ENCODE results near the gene MCF2L.

MCF2L gene

GRCh38 chr13:112977091-112977490 lies 8.1 kb downstream of the MCF2L start:
- Histone ChIP-seq H3K4me1 (ENCODE audit: control insufficient read depth, insufficient read depth, low read length) (no peaks in the 10 kb centered on the region), H3K4me3 (ENCODE audit: low read length) (no peak overlapping the region), H3K9me3 (ENCODE audit: control insufficient read depth, low read length) (no peaks in the 10 kb centered on the region), H3K27me3 (replicated peaks; ENCODE audit: control insufficient read depth, insufficient read depth, low read length) (peaks cover 58% of the 10 kb centered on the region), H3K9ac (ENCODE audit: low read length) (no peak overlapping the region), H3K36me3 (ENCODE audit: control insufficient read depth, insufficient read depth, low read length, severe bottlenecking) (no peaks in the 10 kb centered on the region)
- DNase-seq (ENCODE audit: low read depth) = no peak

- H3K9ac ChIP-seq (ENCODE audit: low read length) = no peak overlapping the region
- H3K4me1 ChIP-seq (ENCODE audit: control insufficient read depth, insufficient read depth, low read length) = no peaks in the 10 kb centered on the region
- DNase-seq (ENCODE audit: low read depth) = no peak
- no peaks in the 10 kb centered on the region for H3K36me3 ChIP-seq (ENCODE audit: control insufficient read depth, insufficient read depth, low read length, severe bottlenecking)
- H3K9me3 ChIP-seq (ENCODE audit: control insufficient read depth, low read length) = no peaks in the 10 kb centered on the region
- H3K4me3 ChIP-seq (ENCODE audit: low read length) = no peak overlapping the region
- peaks cover 58% of the 10 kb centered on the region for H3K27me3 ChIP-seq (replicated peaks; ENCODE audit: control insufficient read depth, insufficient read depth, low read length)
Observed at GRCh38 chr13:112977525-112977924, 8.5 kb downstream of the MCF2L start.

GRCh38 chr13:112978561-112979405 lies 9.8 kb downstream of the MCF2L start:
- H3K4me1 ChIP-seq (ENCODE audit: control insufficient read depth, insufficient read depth, low read length) = no peaks in the 10 kb centered on the region
- peaks cover 61% of the 10 kb centered on the region for H3K27me3 ChIP-seq (replicated peaks; ENCODE audit: control insufficient read depth, insufficient read depth, low read length)
- H3K9ac ChIP-seq (ENCODE audit: low read length) = no peak overlapping the region
- H3K9me3 ChIP-seq (ENCODE audit: control insufficient read depth, low read length) = no peaks in the 10 kb centered on the region
- no peak overlapping the region for H3K4me3 ChIP-seq (ENCODE audit: low read length)
- H3K36me3 ChIP-seq (ENCODE audit: control insufficient read depth, insufficient read depth, low read length, severe bottlenecking) = no peaks in the 10 kb centered on the region
- no peak for DNase-seq (ENCODE audit: low read depth)

- Histone ChIP-seq H3K4me3 (ENCODE audit: low read length) (no peak overlapping the region), H3K36me3 (ENCODE audit: control insufficient read depth, insufficient read depth, low read length, severe bottlenecking) (no peaks in the 10 kb centered on the region), H3K9me3 (ENCODE audit: control insufficient read depth, low read length) (no peaks in the 10 kb centered on the region), H3K4me1 (ENCODE audit: control insufficient read depth, insufficient read depth, low read length) (no peaks in the 10 kb centered on the region), H3K27me3 (replicated peaks; ENCODE audit: control insufficient read depth, insufficient read depth, low read length) (peaks cover 58% of the 10 kb centered on the region), H3K9ac (ENCODE audit: low read length) (no peak overlapping the region)
- DNase-seq (ENCODE audit: low read depth) = no peak
Observed at GRCh38 chr13:112979406-112979902, 10.4 kb downstream of the MCF2L start.

GRCh38 chr13:112980434-112980833 lies 11.4 kb downstream of the MCF2L start:
- no peak overlapping the region for H3K9ac ChIP-seq (ENCODE audit: low read length)
- no peak for DNase-seq (ENCODE audit: low read depth)
- H3K4me3 ChIP-seq (ENCODE audit: low read length) = no peak overlapping the region
- peaks cover 58% of the 10 kb centered on the region for H3K27me3 ChIP-seq (replicated peaks; ENCODE audit: control insufficient read depth, insufficient read depth, low read length)
- H3K9me3 ChIP-seq (ENCODE audit: control insufficient read depth, low read length) = no peaks in the 10 kb centered on the region
- H3K4me1 ChIP-seq (ENCODE audit: control insufficient read depth, insufficient read depth, low read length) = no peaks in the 10 kb centered on the region
- no peaks in the 10 kb centered on the region for H3K36me3 ChIP-seq (ENCODE audit: control insufficient read depth, insufficient read depth, low read length, severe bottlenecking)

GRCh38 chr13:112981451-112981850 lies 12.4 kb downstream of the MCF2L start:
- Histone ChIP-seq H3K27me3 (replicated peaks; ENCODE audit: control insufficient read depth, insufficient read depth, low read length) (peaks cover 58% of the 10 kb centered on the region), H3K4me3 (ENCODE audit: low read length) (no peak overlapping the region), H3K36me3 (ENCODE audit: control insufficient read depth, insufficient read depth, low read length, severe bottlenecking) (no peaks in the 10 kb centered on the region), H3K4me1 (ENCODE audit: control insufficient read depth, insufficient read depth, low read length) (no peaks in the 10 kb centered on the region), H3K9ac (ENCODE audit: low read length) (no peak overlapping the region), H3K9me3 (ENCODE audit: control insufficient read depth, low read length) (no peaks in the 10 kb centered on the region)
- DNase-seq (ENCODE audit: low read depth) = no peak

GRCh38 chr13:112982281-112983041 lies 13.4 kb downstream of the MCF2L start:
- Histone ChIP-seq H3K9ac (ENCODE audit: low read length) (no peak overlapping the region), H3K27me3 (replicated peaks; ENCODE audit: control insufficient read depth, insufficient read depth, low read length) (peaks cover 59% of the 10 kb centered on the region), H3K4me3 (ENCODE audit: low read length) (no peak overlapping the region), H3K4me1 (ENCODE audit: control insufficient read depth, insufficient read depth, low read length) (no peaks in the 10 kb centered on the region), H3K36me3 (ENCODE audit: control insufficient read depth, insufficient read depth, low read length, severe bottlenecking) (no peaks in the 10 kb centered on the region), H3K9me3 (ENCODE audit: control insufficient read depth, low read length) (no peaks in the 10 kb centered on the region)
- DNase-seq (ENCODE audit: low read depth) = no peak

- Histone ChIP-seq H3K9me3 (ENCODE audit: control insufficient read depth, low read length) (no peaks in the 10 kb centered on the region), H3K9ac (ENCODE audit: low read length) (no peak overlapping the region), H3K27me3 (replicated peaks; ENCODE audit: control insufficient read depth, insufficient read depth, low read length) (peaks cover 62% of the 10 kb centered on the region), H3K4me3 (ENCODE audit: low read length) (no peak overlapping the region), H3K4me1 (ENCODE audit: control insufficient read depth, insufficient read depth, low read length) (no peaks in the 10 kb centered on the region), H3K36me3 (ENCODE audit: control insufficient read depth, insufficient read depth, low read length, severe bottlenecking) (no peaks in the 10 kb centered on the region)
- DNase-seq (ENCODE audit: low read depth) = no peak
Observed at GRCh38 chr13:112983042-112983305, 14.0 kb downstream of the MCF2L start.

GRCh38 chr13:112983428-112984196 lies 14.6 kb downstream of the MCF2L start:
- no peak for DNase-seq (ENCODE audit: low read depth)
- H3K9me3 ChIP-seq (ENCODE audit: control insufficient read depth, low read length) = no peaks in the 10 kb centered on the region
- no peak overlapping the region for H3K9ac ChIP-seq (ENCODE audit: low read length)
- peaks cover 66% of the 10 kb centered on the region for H3K27me3 ChIP-seq (replicated peaks; ENCODE audit: control insufficient read depth, insufficient read depth, low read length)
- H3K4me3 ChIP-seq (ENCODE audit: low read length) = no peak overlapping the region
- H3K4me1 ChIP-seq (ENCODE audit: control insufficient read depth, insufficient read depth, low read length) = no peaks in the 10 kb centered on the region
- no peaks in the 10 kb centered on the region for H3K36me3 ChIP-seq (ENCODE audit: control insufficient read depth, insufficient read depth, low read length, severe bottlenecking)

- H3K27me3 ChIP-seq (replicated peaks; ENCODE audit: control insufficient read depth, insufficient read depth, low read length) = peaks cover 62% of the 10 kb centered on the region
- H3K4me3 ChIP-seq (ENCODE audit: low read length) = no peak overlapping the region
- no peaks in the 10 kb centered on the region for H3K36me3 ChIP-seq (ENCODE audit: control insufficient read depth, insufficient read depth, low read length, severe bottlenecking)
- H3K4me1 ChIP-seq (ENCODE audit: control insufficient read depth, insufficient read depth, low read length) = no peaks in the 10 kb centered on the region
- no peak overlapping the region for H3K9ac ChIP-seq (ENCODE audit: low read length)
- no peak for DNase-seq (ENCODE audit: low read depth)
- H3K9me3 ChIP-seq (ENCODE audit: control insufficient read depth, low read length) = no peaks in the 10 kb centered on the region
Observed at GRCh38 chr13:112984501-112984900, 15.5 kb downstream of the MCF2L start.

Data from adipocyte (in vitro differentiated cells).